Amniotic epithelial cell (primary cell): Measurements from ENCODE around the gene AKAP13.
A peak's percentile ranks its signal among the peaks of the same experiment; 100 is the strongest.
"Not testable (repeated sequence)": the region's sequence is repeated elsewhere in the genome, so short reads cannot be mapped to it uniquely, and the experiment has no call there.

Experiments
- DNase-seq: peaks from one replicate; pipeline ENCODE4 v3.0.0-alpha.2; 2010; ENCODE audit warnings: low read depth

AKAP13 gene

GRCh38 chr15:85793641-85794597 is 413.5 kb downstream of the AKAP13 start:
- no peak for DNase-seq

DNA sequence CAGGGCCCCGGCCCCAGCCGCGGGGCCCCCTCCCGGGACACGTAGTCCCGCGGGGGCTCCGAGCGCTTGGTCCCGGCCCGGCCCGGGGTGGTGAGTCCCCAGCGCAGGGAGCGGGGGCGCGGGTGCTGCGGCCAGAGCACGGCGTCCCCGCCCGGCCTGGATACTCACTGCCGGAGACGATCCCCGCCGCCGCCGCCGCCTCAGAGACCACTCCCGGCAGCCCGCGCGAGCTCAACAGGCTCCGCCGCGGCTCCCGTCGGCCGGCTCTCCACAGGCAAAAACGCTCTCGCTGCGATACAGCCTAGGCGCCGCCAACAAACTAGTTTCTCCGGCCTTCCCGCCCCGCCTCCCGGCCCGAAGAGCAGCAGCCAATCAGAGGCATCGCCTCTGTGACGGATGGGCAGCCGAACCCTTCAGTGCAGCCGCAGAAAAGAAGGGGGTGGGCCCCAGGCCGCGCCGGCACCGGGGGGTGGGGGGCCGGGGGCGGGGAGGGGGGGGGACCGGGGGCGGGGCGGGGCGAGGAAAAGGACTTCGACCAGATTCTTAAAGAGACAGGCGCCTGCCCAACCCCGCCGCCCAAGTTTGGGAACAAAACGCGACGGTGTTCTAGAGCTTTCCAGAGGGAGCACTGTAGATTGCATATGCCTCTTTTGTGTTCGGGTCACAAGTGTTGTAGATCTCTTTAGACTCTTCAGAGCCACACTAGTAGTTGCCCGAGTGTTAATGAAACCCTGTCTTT is 414.4 kb downstream of the AKAP13 start, which contains the start of gene KLHL25:
KLHL25 (minus strand) TSS at position 328 of the 739 bp plus-strand sequence. CDS start 25,115 bp downstream, outside the sequence.
- DNase-seq, result peak; percentile 90

GRCh38 chr15:85795337-85796305 is 415.2 kb downstream of the AKAP13 start:
- no peak for DNase-seq

GRCh38 chr15:85796371-85796770 is 416.0 kb downstream of the AKAP13 start:
- DNase-seq, result not testable (repeated sequence)
